Muscle of leg (tissue), 11 donors: ENCODE data around the gene SENP2. TPM values are rescaled to one million over a fixed set of nuclear protein-coding genes. Genes with fewer than 3 reads are reported as not detected.
"Not testable (repeated sequence)": the region's sequence is repeated elsewhere in the genome, so short reads cannot be mapped to it uniquely, and the experiment has no call there.

Experiments
- DNase-seq: peaks from one replicate; pipeline ENCODE4 v3.0.0; 2013
- H3K27ac ChIP-seq: one replicate; pipeline ENCODE4 v1.5.1; 2013; ENCODE audit warnings: mild to moderate bottlenecking, low read length, control low read depth
- H3K27me3 ChIP-seq: one replicate; pipeline ENCODE4 v1.6.1; 2013; ENCODE audit warnings: low read length; ENCODE audit not compliant: control insufficient read depth, insufficient read depth
- H3K36me3 ChIP-seq: one replicate; pipeline ENCODE4 v1.6.1; 2013; ENCODE audit warnings: low read length; ENCODE audit not compliant: control insufficient read depth, insufficient read depth
- H3K4me1 ChIP-seq: one replicate; pipeline ENCODE4 v1.6.1; 2013; ENCODE audit warnings: low read length; ENCODE audit not compliant: control insufficient read depth, insufficient read depth
- H3K4me3 ChIP-seq: one replicate; pipeline ENCODE4 v1.5.1; 2013; ENCODE audit warnings: low read length, control low read depth
- H3K9me3 ChIP-seq: replicated peaks from 2 replicates; pipeline ENCODE4 v1.6.1; 2013; ENCODE audit warnings: low read depth, low read length; ENCODE audit not compliant: control insufficient read depth
- WGBS: methylation state at CpG from one replicate; pipeline ENCODE4 v1.1.5; 2013; ENCODE audit warnings: missing lambda C conversion rate; ENCODE audit not compliant: insufficient coverage; 5-methylcytosine and 5-hydroxymethylcytosine counted together
- polyA plus RNA-seq, 8 donors: library from polyadenylated mRNA; unstranded; fragments of 120-200 nt; gene quantifications; one replicate each; pipeline versions ENCODE4 v1.2.1 to v1.2.3, GENCODE V29; 2013; ENCODE audit warnings: inconsistent platforms in 1 of 8, low replicate concordance in 1 of 8; ENCODE audit not compliant: insufficient read length in 8 of 8, insufficient read depth in 1 of 8
- total RNA-seq: library from RNA; stranded (reverse); fragments of 120-200 nt; gene quantifications from one replicate; pipeline ENCODE4 v1.2.4, GENCODE V29; 2013

The SENP2 gene
- total and polyA plus RNA-seq, 9 donors = 23.8 to 40.1 (median 35.0) TPM

- H3K27ac ChIP-seq, H3K9me3 ChIP-seq, DNase-seq, H3K4me1 ChIP-seq, H3K4me3 ChIP-seq, H3K27me3 ChIP-seq: not testable (repeated sequence)
- whole genome bisulfite sequencing = 64% methylated on average over 8 of the region's 17 CpGs
- peaks cover 53% of the 10 kb centered on the region for H3K36me3 ChIP-seq
Observed at GRCh38 chr3:185645191-185645590, 59.1 kb downstream of the SENP2 start.

GRCh38 chr3:185645596-185646381 is 59.7 kb downstream of the SENP2 start:
- Histone ChIP-seq H3K4me1 (no peaks in the 10 kb centered on the region), H3K27me3 (no peaks in the 10 kb centered on the region), H3K4me3 (no peak overlapping the region), H3K36me3 (peaks cover 53% of the 10 kb centered on the region), H3K27ac (no peak overlapping the region), H3K9me3 (no peaks in the 10 kb centered on the region)
- no peak for DNase-seq
- whole genome bisulfite sequencing = 87% methylated on average over 6 of the region's 16 CpGs

GRCh38 chr3:185646382-185647133 is 60.5 kb downstream of the SENP2 start:
- Histone ChIP-seq H3K27ac (no peak overlapping the region), H3K27me3 (no peaks in the 10 kb centered on the region), H3K4me1 (no peaks in the 10 kb centered on the region), H3K9me3 (no peaks in the 10 kb centered on the region), H3K36me3 (peaks cover 54% of the 10 kb centered on the region), H3K4me3 (no peak overlapping the region)
- 73% methylated on average over 11 of the region's 14 CpGs for WGBS
- DNase-seq = no peak

GRCh38 chr3:185647134-185647879 is 61.2 kb downstream of the SENP2 start:
- Histone ChIP-seq H3K4me3 (no peak overlapping the region), H3K9me3 (no peaks in the 10 kb centered on the region), H3K27ac (no peak overlapping the region), H3K4me1 (no peaks in the 10 kb centered on the region), H3K27me3 (no peaks in the 10 kb centered on the region), H3K36me3 (peaks cover 56% of the 10 kb centered on the region)
- no peak for DNase-seq
- 89% methylated on average over 17 of the region's 19 CpGs for WGBS

- peaks cover 61% of the 10 kb centered on the region for H3K36me3 ChIP-seq
- 97% methylated on average over 6 of the region's 10 CpGs for WGBS
Observed at GRCh38 chr3:185647880-185648210, 61.8 kb downstream of the SENP2 start.

GRCh38 chr3:185648396-185648795 is 62.3 kb downstream of the SENP2 start:
- Histone ChIP-seq H3K4me3 (no peak overlapping the region), H3K36me3 (peaks cover 61% of the 10 kb centered on the region)
- WGBS = 100% methylated on average over 3 of the region's 4 CpGs

More at GRCh38 chr3:185647880-185648210, 61.8 kb downstream of the SENP2 start:
- H3K4me1 ChIP-seq = no peaks in the 10 kb centered on the region
- no peak overlapping the region for H3K4me3 ChIP-seq
- no peaks in the 10 kb centered on the region for H3K9me3 ChIP-seq
- no peak overlapping the region for H3K27ac ChIP-seq
- no peak for DNase-seq
- H3K27me3 ChIP-seq = no peaks in the 10 kb centered on the region

GRCh38 chr3:185649414-185649813 is 63.3 kb downstream of the SENP2 start:
- Histone ChIP-seq H3K9me3 (no peaks in the 10 kb centered on the region), H3K4me3 (no peak overlapping the region), H3K27ac (no peak overlapping the region), H3K27me3 (no peaks in the 10 kb centered on the region), H3K36me3 (peaks cover 70% of the 10 kb centered on the region), H3K4me1 (no peaks in the 10 kb centered on the region)
- 80% methylated on average over 3 of the region's 10 CpGs for WGBS
- DNase-seq = no peak

More at GRCh38 chr3:185648396-185648795, 62.3 kb downstream of the SENP2 start:
- Histone ChIP-seq H3K4me1 (no peaks in the 10 kb centered on the region), H3K27me3 (no peaks in the 10 kb centered on the region), H3K27ac (no peak overlapping the region), H3K9me3 (no peaks in the 10 kb centered on the region)
- no peak for DNase-seq

GRCh38 chr3:185651971-185652370 is 65.9 kb downstream of the SENP2 start:
- H3K9me3 ChIP-seq = no peaks in the 10 kb centered on the region
- WGBS = 91% methylated on average over 9 of the region's 9 CpGs
- no peaks in the 10 kb centered on the region for H3K27me3 ChIP-seq
- no peak for DNase-seq
- no peaks in the 10 kb centered on the region for H3K4me1 ChIP-seq
- peaks cover 74% of the 10 kb centered on the region for H3K36me3 ChIP-seq
- no peak overlapping the region for H3K4me3 ChIP-seq
- H3K27ac ChIP-seq = no peak overlapping the region

- WGBS = 91% methylated on average over 11 of the region's 12 CpGs
- Histone ChIP-seq H3K27me3 (no peaks in the 10 kb centered on the region), H3K27ac (no peak overlapping the region), H3K4me3 (no peak overlapping the region), H3K36me3 (peaks cover 75% of the 10 kb centered on the region), H3K9me3 (no peaks in the 10 kb centered on the region), H3K4me1 (no peaks in the 10 kb centered on the region)
- no peak for DNase-seq
Observed at GRCh38 chr3:185653949-185654757, 68.1 kb downstream of the SENP2 start.
